Embryonic facial prominence (tissue), 1 donor: ENCODE results near the gene ENDOV.

Experiments used
- DNase-seq: peaks from one replicate; pipeline ENCODE4 v3.0.0-alpha.2; 2016; ENCODE audit errors: extremely low spot score

The ENDOV gene

DNA sequence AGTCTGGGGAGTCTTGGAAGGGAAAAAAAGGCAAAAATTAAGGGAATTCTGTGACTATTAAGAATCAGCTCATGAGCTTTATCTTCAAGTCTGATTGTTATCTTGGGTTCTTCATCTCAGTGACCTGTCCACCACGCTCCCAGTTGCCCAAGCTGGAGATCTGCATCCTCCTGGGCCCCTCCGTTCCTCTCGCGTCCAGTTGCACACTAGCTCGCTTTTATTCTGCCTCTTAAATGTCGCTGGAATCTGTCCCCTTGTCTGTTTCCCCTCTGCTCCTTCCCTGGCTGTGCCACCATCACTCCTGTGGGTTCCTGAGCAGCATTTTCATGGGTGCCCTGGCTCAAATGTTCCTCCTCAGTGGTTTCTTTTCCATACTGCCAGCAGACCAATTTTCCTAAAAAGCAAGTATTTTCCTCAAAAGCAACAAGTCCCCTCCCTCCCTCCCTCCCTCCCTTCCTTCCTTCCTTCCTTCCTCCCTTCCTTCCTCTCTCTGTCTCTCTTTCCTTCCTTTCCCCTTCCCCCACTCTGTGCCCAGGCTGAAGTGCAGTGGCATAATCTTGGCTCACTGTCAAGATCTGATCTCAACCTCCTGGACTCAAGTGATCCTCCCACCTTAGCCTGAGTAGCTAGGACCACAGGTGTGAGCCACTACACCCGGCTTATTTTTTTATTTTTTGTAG lies 1.4 kb downstream of the ENDOV start:
- DNase-seq, result no peak

DNA sequence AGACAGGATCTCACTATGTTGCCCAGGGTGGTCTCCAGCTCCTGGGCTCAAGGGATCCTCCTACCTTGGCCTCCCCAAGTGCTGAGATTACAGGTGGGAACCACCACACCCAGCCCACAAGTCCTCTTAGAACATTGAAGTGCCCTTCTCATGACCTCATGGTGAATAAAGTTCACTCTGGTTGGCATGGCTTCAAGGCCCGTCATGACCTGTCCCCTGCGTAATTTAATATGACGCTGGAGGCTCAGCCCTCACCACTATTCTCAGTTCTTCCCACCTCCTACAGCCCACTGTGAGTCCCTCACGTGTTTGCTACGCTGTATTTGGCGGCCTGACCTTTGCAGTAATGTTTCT lies 1.9 kb downstream of the ENDOV start:
- DNase-seq, result no peak

DNA sequence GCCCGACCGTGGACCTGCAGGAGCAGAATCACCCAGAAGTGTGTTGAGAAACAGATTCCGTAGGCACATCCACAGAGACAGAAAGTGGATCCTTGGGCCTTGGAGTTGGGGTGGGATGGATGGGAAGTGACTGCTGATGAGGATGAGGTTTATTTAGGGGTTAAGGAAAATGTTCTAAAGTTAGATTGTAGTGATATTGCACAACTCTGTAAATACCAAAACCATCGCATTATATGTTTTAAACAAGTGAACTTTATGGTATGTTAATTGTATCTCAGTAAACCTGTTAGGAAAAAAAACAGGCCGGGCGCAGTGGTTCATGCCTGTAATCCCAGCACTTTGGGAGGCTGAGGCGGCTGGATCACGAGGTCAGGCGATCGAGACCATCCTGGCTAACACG lies 3.6 kb downstream of the ENDOV start:
- DNase-seq, result no peak

DNA sequence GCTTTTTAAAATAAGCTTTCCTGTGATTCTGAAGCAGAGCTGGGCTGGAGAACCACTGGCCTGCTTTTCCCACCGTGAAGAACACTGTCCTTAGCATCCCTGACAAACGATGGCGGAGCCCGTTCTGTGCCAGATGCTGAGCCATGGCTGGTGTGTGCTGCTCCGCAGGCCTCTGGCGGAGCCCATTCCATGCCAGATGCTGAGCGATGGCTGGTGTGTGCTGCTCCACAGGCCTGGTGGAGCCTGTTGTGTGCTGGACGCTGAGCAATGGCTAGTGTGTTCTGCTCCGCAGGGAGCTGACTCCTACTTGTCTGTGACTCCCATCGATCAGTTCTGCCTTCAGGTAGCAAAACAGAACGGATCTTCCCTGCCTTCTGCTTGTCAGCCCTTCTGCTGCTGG lies 4.3 kb downstream of the ENDOV start:
- DNase-seq, result no peak

DNA sequence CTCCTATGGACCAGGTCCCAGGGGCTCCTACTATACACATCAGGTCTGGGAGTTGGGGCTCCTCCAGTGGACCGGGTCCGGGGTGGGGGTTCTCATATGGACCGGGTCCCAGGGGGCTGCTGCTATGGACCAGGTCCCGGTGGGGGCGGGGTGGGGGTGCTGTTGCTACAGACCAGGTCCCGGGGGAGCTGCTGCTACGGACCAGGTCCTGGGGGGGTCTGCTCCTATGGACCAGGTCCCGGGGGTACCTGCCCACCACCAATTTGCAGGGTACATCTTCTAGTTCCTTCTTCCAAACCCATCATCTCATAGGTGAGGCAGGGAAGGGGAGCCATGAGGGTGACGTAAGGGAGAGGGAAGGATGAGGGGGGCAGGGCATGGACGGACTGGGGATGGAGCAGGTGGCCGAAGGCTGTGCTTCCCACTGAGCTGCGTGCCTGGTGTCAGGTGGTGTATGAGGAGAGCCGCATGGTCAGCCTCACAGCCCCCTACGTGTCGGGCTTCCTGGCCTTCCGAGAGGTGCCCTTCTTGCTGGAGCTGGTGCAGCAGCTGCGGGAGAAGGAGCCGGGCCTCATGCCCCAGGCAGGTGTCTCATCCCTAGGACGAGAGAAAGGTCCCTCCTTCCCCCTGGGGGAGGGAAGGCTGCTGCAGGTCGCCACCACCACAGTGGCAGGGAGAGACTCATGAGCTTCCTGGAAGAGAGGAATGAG lies 6.6 kb downstream of the ENDOV start:
- no peak for DNase-seq

DNA sequence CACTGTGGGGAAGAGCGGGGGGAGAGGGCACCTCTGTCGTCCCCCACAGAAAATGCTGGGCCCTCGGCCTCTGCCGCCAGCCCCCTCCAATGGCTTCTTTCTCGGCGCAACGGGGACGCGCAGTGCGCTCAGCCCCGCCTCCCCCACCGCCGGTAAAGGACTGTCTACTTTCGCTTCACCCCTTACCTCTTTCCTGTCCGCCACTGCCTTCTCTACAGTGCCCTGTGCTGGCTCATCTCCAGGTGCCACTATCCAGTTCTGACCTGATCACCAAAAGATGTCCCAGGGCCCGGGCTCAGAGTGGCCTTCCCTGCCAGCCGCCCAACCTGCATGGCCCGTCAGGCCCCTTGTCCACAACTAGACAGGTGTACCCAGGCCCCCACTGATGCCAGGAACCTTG lies 7.3 kb downstream of the ENDOV start:
- no peak for DNase-seq

DNA sequence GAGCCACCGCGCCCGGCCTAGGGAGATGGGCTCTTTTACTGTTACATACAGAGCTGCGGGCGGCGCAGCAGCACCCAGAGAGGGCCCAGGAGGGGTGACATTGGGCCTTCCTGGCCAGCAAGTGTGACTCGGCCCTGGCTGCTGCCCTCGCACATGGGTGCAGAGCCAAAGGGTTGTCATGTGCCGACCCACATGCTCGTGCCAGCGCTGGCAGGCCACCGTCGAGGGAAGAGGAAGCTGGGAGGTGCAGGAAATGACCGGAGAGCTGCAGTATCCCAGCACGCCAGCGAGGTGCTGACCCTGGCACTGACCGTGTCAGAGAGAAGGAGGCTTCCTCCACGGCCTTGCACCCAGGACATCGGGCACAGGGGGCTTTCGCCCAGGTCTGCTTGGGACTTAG lies 8.0 kb downstream of the ENDOV start:
- DNase-seq, result no peak

DNA sequence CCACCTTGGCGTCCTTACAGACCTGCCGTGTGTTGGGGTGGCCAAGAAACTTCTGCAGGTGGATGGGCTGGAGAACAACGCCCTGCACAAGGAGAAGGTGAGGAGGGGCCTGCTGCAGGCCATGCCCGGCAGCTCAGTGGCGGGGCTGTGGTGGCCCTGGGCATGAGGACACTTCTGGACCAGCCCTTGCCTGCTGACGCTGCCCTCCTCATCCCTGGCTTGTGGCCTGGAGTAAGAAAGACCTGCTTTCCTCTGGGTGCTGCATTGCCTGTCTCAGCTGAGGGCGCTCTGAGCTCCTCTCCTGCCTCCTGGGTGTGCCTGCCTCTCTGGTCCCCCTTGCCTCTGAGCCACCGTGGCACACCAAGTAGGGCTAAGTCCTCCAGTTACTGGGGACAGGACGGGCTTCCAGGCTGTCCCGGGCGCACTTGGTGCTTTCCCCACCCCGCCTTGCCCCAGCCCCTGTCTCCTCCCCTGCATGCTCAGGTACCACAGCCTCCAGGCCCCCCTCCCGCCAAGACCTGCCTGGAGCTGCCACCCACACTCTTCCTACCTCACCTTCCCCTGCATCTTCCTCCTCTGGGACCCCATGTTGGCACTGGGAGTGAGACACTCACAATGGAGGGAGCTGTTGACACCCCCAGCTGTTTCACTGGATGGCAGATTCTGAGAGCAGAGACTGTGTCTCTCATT lies 8.7 kb downstream of the ENDOV start:
- no peak for DNase-seq

DNA sequence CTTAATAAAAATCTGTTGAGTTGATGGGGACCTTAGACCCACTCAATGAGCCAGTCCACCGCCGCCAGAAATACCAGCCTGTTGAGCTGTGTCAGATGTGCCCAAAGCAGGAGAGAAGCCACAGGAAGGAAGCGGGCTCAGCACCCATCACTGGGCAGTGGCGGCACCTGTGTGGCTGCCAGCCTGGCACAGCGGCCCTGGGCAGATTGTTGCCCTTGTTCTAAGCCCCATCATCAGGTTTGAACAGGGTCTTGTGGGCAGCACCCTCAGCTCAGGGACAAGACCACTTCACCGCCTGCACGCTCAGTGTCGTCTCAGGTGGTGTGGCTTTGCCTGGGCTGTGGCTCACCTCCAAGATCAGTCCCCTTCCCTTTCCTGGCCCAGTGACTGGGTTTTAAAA lies 9.3 kb downstream of the ENDOV start:
- no peak for DNase-seq

DNA sequence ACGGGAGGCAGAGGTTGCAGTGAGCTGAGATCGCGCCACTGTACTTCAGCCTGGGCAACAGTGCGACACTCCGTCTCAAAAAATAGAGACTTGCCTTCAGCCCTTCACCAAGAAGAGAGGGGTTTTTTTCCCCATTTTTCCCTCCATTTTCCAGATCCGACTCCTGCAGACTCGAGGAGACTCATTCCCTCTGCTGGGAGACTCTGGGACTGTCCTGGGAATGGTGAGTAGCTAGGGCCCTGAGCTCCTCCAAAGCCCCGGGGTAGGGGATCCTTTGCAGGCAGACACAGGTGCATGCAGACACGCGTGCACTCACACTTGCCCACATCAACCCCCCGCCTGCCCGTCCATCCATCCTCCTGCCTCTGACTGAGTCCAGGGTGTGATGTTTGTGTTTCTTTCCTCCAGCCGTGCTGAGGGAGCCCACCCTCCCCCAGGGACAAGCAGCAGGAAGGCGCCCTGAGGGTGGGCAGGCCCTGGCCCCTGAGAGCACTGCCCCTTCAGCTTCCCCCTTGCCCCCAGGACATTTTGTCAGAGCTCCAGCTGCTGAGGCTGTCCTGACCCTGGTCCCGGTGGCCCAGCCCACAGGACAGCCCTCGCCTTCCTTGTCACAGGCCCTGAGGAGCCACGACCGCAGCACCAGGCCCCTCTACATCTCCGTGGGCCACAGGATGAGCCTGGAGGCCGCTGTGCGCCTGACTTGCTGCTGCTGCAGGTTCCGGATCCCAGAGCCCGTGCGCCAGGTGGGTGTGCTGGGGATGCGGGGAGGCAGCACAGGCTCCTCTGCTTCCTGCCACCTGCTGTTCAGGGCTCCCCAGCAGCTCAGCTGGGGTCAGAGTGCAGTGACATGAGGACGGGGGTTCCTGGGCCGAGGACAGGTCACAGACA lies 10.2 kb downstream of the ENDOV start:
- DNase-seq, result no peak

DNA sequence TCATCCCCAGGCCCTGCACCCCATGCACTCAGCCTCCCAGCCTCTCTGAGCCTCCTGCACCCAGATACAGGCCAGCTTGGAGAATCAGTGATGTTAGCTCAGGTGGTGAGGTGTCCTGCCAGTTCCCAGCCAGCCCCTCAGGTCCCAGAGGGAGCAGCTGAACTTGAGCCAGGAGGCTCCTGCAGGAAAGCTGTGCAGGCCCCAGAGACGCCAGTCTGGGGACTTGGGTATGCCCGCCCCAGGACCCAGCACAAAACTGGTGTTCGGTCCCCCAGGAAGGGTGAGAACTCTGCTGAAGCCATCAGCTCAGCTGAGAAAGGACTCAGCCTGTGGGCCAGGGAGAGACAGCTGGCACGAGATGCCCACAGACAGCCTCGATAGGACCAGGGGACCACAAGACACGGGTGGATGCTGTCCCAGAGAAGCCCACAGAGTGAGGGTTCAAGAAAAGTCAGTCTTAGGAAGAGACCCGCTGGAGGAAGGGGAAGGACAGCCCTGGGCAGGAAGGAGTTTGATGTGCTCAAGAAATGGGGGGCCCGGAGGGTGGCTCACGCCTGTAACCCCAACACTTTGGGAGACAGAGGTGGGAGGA lies 11.0 kb downstream of the ENDOV start:
- DNase-seq, result no peak

DNA sequence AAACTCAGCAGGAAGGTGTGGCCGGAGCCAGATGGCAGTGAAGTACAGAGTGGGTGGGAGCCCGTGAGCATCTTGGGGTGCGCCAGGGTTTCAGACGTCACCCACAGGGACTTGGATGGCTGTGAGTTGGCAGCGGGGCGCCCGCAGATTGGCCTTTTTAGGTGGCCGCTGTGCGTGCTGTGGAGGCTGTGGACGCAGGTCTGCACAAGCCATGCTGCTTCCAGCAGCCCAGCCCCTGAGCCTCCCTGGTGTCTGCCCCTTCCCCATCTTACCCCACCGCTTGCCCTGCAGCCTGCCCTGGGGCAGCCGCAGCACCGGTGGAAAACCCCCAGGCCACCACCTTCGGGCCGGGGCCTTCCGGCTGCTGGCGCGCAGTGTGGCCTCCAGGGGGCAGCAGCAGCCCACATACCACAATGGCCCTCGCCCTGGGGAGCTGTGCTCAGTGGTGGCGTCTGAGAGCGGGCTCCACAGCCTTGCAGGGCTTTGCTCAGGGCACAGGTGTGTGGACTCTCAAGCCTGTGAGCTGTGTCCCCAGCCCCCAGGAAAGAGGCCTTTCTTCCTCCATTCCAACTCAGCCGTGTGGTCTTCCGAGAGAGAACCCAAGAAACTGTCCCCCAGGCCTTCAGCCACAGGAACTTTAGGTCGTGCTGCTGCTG lies 11.8 kb downstream of the ENDOV start:
- no peak for DNase-seq

DNA sequence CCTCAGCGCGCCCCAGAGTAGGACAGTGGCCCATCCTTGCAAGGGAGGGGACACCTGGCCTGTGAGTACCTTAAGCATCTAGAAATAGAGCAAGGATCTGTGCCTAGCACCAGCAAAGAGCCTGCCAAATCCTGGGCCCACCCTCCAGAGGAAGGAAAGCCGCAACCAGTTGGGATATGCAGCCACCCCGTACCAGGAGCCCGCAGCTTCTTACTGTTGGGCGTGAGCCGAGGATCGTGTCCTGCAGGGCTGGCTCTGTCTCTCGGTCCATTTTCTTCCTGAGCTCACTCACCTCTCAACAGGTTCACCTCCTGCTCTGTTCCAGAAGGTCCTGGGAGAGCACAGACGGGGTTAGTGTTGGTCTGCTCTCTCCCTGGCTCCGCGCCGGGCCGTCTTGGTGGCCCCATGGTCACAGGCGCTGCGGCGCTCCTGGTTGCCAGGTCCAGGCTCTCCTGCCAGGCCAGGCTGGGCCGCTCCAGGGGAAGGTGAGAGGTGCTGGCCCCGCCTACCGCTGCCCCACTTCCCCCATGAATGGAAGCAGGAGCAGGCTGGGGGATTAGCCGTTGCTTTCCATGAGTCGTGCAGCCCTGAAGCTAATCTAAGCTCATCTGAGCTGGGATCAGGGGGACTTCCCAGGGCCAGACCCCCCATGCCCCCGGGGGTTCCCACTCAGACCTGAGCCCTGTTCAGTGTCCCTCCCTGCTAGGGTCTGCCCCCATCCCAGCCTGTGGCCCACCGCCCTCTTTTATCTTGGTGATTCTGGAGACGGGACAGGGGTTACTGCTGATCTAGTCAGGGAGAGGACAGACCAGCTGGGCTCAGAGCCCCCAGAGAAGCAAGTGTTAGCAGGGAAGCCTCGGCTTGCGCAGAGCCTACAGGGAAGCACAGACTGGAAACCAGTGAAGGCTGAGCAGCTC lies 12.7 kb downstream of the ENDOV start:
- no peak for DNase-seq

DNA sequence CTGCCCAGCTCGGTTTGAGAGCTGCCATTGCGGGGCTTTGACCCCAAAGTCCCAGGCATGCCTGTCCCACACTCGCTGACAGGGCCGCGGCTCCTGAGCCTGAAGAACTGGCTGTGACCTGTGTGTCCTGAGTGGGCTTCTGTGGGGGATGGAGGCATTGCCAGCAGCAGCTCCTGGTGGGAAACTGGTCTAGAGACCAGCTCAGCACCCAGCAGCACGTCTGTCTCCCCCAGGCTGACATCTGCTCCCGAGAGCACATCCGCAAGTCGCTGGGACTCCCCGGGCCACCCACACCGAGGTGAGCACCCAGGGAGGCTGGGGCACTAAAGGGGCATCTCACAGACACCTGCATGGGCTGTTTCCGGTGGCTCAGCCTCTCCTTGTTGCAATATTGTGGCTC lies 13.4 kb downstream of the ENDOV start:
- no peak for DNase-seq

DNA sequence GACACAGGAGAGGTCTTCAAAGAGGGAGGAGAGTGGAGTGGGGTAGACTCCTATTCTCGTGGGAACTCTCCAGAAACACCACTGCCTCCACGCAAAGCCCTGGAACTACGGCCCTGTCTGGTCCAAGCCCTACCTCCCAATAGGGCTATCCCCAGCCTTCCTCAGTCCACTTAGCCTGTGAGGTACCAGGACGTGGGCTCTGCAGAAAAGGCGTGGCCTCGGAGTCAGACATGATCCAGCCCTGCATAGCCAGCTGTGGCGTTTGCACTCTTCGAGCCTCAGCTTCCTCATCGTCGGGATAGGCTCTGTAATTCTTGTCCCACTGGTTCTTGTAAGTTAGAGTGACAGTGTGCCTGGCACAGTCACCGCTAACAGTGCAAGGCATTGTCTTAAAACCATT lies 13.8 kb downstream of the ENDOV start:
- DNase-seq, result no peak

DNA sequence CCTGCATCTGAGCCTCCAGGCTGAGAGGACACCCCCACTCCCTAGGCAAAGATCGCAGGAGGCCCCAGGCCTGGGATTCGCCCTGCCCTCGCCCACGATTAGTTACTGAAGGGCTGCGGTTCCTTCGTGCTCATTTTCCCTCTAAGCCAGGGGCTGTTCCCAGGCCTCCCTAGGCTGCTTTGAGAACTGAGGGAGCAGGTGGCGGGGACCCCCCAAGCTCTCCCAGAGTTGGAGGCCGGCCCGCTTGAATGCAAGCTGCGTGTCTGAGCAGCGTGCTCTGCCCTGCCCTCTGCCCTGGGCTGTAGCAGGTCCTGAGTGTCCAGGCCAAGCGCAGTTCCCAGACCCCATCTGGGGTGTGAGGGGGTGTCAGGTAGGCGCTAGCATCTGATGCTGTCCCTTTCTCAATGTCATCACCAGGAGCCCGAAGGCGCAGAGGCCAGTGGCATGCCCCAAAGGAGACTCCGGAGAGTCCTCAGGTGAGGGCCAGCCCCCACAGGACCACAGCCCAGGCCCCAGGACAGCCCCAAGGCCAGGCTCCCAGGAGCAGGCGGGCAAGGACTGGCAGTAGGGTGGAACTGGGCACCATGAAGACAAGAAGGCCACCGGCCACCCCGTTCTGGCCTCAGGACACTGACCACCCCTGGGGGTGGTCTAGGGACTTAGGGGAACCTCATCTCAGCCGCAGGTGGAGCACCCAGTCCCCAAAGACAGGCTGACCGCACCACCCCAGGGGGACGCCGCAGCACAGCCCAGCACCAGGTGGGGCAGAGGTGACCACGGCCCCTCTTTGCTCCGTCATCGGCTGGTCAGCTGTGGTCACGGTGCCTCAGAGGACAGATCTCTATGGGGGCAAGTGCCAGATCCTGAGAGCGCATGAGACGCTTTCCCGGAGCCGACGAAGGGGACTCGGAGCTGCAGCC lies 14.6 kb downstream of the ENDOV start:
- DNase-seq, result no peak

DNA sequence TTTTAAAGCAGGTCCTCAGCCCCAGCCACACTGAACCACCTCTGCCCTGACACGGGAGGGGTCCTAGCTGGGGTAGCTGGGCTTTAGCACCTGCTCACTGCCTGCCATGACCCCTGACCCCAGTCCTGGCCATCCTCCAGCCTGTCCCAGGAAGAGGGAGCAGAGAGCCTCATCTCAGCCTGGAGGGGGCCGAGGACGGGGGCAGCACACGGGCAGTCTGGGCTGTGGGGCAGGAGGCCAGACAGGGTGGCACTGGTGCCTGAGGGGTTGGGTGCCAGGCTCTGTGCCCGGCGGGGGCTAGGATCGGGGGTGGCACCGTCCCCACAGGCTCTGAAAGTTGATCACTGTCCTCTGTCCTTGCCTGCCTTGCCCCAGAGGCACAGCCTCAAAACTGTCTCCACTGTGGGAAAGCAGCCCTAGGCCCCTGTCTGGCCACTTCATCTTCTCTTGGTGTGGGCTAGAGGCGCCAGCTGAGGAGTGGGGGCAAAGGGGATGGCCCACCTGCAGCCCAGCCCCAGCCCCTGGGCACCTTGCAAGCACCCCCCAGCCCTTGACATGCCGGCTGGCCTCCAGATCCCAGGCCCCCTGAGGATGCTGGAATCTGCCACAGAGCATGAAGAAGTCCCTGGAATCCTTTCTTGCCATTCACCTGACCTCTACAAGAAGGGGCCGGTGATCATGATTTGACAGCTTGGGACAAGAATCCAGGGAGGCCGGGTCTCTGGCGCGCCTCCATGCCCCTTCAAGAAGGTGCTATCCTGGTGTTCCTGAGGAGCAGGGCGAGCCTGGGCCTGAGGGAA lies 15.7 kb downstream of the ENDOV start:
- DNase-seq, result no peak
